Fibroblast of villous mesenchyme (primary cell): ENCODE results near the gene DENND4C. TPM values are rescaled to one million over a fixed set of nuclear protein-coding genes. Genes with fewer than 3 reads are reported as not detected.
A peak's percentile ranks its signal among the peaks of the same experiment; 100 is the strongest.
"Not testable (repeated sequence)": the region's sequence is repeated elsewhere in the genome, so short reads cannot be mapped to it uniquely, and the experiment has no call there.

Experiments used
- DNase-seq: peaks from one replicate; pipeline ENCODE4 v3.0.0-alpha.2; 2010; ENCODE audit warnings: low read depth
- H3K4me3 ChIP-seq: 2 replicates; pipeline ENCODE4 v1.5.1; 2011; ENCODE audit warnings: low read depth, mild to moderate bottlenecking, low read length
- total RNA-seq: library from RNA; depleted of rRNA; stranded (reverse); fragments of >200 nt; gene quantifications from 2 replicates; pipeline ENCODE4 v1.2.3, GENCODE V29; 2012
- TF ChIP-seq, protein P1 (sequence below): IDR thresholded peaks from 2 replicates; pipeline ENCODE4 v1.5.1; 2012; ENCODE audit warnings: low read depth, mild to moderate bottlenecking, low read length; ENCODE audit not compliant: insufficient read depth

The DENND4C gene
- total RNA-seq, 1 donor, result 70.0 TPM

DNA sequence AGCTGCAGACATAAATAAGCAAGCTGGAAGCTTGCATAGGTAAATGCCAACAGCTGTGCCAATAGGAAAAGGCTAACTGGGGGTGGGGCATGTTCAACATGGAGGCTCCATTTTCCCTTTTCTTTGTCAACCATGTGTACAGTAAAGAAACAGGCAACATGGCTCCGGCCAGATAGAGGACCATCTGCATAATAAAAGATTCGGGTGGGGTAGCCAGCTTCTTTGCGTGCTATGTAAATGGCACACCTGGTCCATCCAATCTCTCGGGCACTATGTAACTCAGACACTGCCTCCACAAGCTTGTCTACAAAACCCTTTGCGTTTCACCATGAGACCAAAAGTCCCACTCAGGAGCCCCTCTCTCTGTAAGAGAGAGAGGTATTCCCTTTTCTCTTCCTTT lies 41.7 kb upstream of the DENND4C start:
- no peak overlapping the region for H3K4me3 ChIP-seq
- TF ChIP-seq, protein P1, sequence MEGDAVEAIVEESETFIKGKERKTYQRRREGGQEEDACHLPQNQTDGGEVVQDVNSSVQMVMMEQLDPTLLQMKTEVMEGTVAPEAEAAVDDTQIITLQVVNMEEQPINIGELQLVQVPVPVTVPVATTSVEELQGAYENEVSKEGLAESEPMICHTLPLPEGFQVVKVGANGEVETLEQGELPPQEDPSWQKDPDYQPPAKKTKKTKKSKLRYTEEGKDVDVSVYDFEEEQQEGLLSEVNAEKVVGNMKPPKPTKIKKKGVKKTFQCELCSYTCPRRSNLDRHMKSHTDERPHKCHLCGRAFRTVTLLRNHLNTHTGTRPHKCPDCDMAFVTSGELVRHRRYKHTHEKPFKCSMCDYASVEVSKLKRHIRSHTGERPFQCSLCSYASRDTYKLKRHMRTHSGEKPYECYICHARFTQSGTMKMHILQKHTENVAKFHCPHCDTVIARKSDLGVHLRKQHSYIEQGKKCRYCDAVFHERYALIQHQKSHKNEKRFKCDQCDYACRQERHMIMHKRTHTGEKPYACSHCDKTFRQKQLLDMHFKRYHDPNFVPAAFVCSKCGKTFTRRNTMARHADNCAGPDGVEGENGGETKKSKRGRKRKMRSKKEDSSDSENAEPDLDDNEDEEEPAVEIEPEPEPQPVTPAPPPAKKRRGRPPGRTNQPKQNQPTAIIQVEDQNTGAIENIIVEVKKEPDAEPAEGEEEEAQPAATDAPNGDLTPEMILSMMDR, result no peak
- no peak for DNase-seq

DNA sequence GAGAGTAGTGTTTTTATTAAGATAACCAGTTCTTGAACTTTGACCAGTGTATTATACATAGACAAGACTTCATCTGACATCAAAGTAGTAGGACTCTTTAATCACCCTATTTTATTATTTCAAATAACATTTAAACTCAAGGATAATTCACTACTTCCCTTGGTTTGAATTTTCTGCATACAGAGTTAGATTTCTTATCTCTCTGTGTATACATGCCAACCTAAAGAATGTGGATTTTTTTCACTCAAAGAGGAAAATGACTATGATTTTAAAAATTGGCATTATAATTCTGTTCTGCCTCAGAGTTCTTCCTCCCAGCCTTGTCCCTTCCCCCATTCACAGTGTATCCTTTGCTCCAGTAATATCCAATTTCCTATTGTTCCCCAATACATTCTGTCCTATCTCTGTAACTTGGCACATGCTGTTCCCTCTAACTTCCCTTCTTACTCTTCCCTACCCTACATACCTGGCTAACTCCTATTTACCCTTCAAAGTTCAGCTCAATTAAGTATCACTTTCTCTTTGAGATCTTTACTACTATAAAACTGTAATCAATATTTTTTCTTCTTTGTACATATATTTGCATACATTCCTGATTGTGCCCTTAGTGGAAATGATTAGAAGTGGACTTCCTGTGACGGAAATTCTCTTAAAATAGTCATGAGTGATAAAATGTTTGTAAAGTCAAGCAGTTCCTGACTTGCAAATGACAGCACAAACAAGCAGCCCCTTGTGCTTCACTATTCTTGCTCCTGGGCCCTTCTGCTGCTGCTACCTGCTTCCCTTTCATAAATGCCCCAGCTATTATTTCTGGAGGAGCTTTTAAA lies 38.1 kb upstream of the DENND4C start:
- TF ChIP-seq, protein P1, result no peak
- H3K4me3 ChIP-seq, result no peak overlapping the region
- DNase-seq, result no peak

DNA sequence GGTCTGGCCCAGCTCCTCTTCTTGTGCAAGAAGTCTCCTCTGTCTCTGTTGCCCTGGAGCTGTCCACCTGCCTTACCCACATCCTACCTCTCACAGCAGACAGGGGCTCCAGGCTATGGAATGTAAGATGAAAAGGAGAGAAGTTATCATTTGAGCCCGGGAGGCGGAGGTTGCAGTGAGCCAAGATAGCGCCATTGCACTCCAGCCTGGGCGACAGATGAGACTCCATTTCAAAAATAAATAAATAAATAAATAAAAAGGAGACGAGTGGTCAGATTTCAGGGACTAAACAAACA lies 37.5 kb upstream of the DENND4C start:
- H3K4me3 ChIP-seq, result no peak overlapping the region
- TF ChIP-seq, protein P1, result no peak
- no peak for DNase-seq

DNA sequence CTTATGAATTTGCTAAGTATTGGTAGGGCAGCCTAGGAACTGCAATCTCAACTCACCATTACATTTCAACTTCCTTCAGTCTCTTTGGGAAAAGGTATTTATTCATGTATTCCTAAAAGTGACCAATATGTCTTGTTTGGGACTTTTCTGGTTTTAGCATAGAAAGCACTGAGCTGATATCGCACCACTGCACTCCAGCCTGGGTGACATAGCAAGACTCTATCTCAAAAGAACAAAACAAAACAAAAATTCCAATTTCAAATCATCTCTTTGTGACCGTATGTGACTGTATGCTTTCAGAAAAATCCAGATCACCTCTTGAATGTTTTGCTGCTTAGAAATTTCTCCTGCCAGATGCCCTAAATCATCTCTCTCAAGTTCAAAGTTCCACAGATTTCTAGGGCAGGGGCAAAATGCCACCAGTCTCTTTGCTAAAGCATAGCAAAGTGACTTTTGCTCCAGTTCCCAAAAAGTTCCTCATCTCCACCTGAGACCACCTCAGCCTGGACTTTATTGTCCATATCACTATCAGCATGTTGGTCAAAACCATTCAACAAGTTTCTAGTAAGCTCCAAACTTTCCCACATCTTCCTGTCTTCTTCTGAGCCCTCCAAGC lies 37.0 kb upstream of the DENND4C start:
- DNase-seq, result not testable (repeated sequence)

DNA sequence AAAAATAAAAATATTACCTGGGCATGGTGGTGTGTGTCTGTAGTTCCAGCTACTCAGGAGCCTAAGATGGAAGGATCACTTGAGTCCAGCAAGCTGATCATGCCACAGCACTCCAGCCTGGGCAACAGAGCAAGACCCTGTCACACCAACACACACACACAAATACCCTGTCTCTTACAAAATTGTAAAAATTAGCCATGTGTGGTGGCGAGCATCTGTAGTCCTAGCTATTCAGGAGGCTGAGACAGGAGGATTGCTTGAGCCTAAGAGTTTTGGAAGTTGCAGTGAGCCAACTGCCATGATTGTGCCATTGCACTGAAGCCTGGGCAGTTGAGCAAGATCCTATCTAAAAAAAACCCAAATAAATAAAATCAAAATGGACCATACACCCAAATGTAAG lies 32.1 kb upstream of the DENND4C start:
- TF ChIP-seq, protein P1, result no peak
- no peak for DNase-seq
- no peak overlapping the region for H3K4me3 ChIP-seq

More for the DNA sequence above, 37.0 kb upstream of the DENND4C start:
- H3K4me3 ChIP-seq, result not testable (repeated sequence)

DNA sequence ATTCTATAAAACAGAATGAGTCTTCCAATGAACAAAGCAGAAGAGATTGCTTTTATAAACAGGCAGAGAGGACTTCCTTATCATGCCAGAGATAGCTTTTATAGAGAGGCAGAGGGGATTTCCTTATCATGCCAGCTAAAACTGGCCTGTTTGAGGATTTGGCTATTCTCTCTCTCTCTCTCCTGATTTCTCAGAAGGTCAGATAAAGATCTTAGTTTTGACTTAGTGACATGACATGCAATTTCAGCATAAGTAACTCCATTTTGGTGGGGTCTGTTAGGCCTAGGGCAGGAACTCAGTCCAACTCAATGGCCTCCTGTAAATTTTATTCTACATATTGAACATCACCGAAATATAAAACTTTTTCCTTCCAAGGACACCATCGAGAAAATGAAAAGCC lies 31.5 kb upstream of the DENND4C start:
- TF ChIP-seq, protein P1, result no peak
- peak; percentile 13 for DNase-seq
- no peak overlapping the region for H3K4me3 ChIP-seq

DNA sequence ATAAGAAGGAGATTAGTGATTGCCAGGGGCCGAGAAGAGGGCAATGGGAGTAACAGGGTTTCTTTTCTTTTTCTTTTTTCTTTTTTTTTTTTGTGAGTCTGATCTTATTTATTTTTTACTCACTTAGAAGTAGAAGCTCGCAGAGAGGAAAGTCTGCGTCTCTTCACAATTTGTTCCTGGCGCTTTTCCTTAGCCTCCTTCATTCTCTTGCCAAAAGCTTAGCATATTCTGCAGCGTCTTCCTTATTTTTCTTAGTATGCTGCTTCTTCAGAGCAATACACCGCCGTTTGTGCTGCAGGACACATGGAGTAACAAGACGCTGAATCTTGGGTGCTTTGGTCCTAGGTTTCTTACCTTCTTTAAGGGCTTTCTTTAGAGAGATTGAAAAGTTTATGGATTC lies 30.3 kb upstream of the DENND4C start:
- TF ChIP-seq, protein P1, result no peak
- no peak overlapping the region for H3K4me3 ChIP-seq
- no peak for DNase-seq
